ENCODE results near the gene MMEL1.
A peak's percentile ranks its signal among the peaks of the same experiment; 100 is the strongest.
"Not testable (repeated sequence)": the region's sequence is repeated elsewhere in the genome, so short reads cannot be mapped to it uniquely, and the experiment has no call there.

MMEL1 gene

DNA sequence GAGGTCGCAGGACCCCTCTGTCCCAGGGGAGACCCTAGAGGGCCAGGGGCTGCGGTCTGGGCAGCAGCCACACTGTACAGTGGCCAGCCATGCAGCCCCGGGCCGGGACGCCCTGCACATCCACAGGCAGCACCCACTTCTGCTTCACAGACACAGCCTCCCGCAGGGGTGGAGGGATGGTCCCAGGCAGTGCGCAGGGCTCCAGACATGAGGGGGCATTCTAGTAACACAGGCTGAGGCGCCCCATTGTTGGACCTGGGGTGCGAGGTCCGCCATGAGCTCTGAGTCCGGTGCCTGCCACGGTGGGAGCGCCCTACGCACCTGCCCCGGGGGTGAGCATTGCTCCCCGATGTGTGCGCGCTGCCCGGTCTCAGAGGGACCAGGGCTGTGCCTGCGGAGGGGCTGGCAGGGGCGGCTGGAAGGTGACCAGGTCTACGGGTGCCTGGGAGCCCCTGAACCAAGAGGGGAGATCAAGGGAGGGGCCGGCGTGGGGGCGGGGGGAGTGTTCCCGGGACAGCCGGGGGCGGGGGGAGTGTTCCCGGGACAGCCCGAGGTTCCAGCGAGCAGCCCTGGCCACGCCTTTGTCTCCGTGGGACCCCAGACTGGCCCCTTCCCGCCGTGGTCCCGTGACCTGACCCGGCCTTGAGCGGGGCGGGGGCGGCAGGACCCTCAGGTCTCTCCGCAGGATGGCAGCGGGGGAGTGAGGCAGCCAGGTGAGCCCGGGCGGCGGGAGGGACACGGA is 4.5 kb downstream of the MMEL1 start:
- DNase-seq, result no peak

DNA sequence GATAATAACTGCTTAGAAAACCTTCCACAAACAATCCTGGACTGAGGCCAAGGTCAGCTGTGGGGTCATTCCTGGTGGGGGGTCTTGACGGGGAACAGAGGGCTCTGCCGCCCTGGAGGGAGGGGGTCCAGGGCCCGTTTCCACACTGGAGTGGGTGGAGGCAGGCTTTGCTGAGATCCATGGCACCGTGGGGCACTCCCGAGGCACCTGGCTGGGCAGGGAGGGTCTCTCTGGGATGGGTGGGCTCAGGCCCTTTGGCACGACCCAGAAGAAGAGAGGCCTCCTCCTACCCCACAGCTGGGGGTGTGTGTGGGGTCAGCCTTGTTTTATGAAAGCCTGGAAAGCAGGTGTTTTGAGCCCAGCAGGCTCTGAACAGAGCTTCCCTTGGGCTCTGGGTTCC is 5.1 kb downstream of the MMEL1 start:
- DNase-seq, result no peak

DNA sequence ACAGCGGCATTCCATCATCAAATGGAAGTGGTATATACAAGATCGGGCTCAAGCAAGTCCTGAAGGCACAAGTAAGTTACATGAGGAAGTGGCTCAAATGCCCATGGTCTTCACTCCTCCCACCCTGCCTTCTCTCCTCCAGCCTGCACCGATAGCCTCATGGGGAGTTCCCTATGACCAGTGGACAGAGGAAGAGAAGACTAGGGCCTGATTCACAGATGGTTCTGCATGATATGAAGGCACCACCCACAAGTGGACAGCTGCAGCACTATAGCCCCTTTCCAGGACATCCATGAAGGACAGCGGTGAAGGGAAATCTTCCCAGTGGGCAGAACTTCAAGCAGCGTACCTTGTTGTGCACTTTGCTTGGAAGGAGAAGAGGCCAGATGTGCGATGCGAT is 7.1 kb downstream of the MMEL1 start:
- not testable (repeated sequence) for DNase-seq

DNA sequence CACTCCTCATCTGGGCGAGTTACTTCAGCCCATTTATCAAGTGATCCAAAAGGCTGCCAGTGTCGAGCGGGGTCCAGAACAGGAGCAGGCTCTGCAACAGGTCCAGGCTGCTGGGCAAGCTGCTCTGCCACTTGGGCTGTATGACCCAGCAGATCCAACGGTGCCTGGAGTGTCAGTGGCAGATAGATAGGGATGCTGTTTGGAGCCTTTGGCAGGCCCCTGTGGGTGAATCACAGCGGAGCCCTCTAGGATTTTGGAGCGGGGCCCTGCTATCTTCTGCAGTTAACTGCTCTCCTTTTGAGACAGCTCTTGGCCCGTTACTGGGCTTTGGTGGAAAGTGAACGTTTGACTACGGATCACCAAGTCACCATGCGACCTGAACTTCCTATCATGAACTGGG is 7.5 kb downstream of the MMEL1 start:
- no peak for DNase-seq

DNA sequence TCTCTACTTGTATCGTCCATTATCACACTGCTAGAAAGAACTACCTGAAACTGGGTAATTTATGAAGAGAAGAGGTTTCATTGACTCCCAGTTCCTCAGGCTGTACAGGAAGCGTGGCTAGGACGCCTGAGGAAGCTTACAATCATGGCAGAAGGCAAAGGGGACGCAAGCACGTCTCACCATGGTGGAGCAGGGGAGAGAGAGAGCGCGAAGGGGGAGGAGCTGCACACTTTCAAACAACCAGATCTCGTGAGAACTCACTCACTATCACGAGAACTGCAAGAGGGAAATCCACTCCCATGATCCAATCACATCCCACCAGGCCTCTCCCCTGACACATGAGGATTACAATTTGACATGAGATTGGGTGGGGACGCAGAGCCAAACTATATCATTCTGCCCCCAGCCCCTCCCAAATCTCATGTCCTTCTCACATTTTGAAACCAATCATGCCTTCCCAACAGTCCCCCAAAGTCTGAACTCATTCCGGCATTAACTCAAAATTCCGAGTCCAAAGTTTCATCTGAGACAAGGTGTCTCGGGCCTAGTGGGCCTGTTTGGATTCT is 8.0 kb downstream of the MMEL1 start:
- no peak for DNase-seq

DNA sequence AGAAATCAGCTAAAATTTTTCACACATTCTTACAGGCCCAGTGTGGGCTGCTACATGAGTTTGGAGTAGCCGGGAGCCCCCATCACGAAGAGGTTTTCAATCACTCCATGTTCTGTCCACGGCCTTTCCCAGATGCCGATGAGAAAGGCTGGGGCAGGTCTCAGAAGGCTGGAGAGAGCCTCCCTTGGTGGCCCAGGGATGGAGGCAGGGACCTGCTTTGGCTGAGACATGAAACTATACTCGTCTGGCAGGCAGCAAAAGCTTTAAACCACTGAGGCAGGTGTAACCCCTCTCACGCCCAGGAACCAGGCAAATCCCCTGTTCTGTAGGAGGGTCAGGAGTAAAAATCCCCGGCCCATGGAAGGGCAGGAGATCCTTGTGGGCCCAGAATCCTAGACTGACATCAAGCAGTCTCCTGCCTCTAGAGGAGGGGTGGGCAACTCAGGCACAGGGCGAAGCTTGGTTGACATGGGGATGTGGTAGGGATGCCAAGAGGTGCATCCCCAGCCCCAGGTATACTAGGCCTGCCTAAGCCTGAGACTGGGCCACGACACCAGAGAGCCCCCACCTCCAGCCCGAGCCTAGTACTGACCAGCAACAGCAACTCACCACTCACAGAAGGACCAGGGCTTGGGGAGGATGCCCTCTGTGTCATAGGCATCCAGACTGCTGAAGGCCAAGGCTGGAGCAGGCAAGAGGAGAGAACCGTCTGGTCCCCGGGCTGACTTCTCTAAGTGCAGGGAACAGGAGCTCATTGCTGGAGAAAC is 9.1 kb downstream of the MMEL1 start:
- no peak for DNase-seq

DNA sequence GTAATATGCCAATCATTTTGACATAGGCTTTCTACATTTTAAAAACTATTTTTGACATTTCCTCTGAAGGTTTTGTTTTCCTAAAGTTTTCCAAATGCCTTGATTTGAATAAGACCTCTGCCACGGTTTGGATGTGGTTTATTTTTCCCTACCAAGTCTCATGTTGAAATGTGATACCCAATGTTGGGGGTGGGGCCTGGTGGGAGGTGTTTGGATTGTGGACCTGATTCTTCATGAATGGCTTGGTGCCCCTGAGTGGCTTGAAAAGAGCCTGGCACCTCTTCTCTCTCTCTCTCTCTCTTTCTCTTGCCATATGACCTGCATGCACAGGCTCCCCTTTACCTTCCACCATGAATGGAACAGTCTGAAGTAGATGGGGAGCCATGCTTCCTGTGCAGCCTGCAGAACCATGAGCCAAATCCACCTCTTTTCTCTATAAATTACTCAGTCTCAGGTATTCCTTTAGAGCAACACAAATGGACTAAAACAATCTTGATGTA is 14.8 kb downstream of the MMEL1 start:
- DNase-seq, result no peak

DNA sequence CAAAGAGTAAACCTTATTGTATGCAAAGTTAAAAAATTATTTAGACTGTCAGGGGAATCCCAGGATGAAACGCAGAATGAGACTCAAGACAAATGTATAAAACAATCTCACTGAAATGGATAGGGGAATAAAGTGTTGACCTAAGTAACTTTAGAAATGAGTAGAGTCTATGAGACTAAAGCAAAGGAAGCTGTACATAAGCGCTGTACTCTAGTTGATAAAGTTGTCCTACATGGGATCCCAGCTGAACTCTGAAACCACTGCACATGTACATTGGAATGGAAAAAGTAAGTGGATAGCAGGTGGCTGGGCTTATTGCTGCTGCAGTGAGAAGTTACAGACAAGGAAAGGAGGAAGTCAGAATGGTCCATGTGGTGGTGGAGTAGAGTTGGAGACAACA is 18.7 kb downstream of the MMEL1 start:
- DNase-seq, result no peak

DNA sequence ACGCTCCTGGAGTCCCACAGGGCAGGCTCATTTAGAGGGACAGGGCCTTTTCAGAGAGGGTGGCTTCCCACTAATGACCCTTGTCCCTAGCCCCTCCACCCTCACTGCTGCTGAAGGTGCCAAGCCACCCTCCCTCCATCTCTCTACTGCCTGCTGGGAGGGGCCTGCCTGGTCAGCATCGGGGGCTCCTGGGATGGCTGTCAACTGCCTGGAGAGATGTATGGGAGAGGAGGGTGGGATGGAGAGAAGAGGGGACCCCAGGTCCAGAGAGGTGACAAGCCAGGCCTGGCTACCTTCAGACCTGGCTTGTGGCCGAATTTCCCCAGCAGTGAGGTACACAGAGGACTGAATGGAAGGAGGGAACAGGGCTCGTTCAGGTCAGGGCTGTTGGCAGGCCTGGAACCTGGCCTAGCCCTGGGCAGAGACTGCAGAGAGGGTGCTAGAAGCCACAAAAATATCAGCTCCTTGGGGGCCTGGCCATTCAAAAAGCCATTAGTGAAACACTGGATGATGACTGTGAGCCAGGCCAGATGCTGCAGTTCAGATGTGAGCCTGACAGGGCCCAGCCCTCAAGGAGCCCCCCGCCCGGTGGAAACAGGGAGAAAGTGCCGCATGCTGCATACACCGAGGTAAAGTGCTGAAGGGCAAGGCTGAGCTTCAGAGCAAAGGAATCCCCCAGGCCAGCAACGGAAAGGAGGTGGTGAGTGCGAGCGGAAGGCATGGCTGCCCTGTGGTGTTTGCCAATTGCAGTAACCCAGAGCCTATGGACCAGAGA is 20.0 kb downstream of the MMEL1 start:
- no peak for DNase-seq

DNA sequence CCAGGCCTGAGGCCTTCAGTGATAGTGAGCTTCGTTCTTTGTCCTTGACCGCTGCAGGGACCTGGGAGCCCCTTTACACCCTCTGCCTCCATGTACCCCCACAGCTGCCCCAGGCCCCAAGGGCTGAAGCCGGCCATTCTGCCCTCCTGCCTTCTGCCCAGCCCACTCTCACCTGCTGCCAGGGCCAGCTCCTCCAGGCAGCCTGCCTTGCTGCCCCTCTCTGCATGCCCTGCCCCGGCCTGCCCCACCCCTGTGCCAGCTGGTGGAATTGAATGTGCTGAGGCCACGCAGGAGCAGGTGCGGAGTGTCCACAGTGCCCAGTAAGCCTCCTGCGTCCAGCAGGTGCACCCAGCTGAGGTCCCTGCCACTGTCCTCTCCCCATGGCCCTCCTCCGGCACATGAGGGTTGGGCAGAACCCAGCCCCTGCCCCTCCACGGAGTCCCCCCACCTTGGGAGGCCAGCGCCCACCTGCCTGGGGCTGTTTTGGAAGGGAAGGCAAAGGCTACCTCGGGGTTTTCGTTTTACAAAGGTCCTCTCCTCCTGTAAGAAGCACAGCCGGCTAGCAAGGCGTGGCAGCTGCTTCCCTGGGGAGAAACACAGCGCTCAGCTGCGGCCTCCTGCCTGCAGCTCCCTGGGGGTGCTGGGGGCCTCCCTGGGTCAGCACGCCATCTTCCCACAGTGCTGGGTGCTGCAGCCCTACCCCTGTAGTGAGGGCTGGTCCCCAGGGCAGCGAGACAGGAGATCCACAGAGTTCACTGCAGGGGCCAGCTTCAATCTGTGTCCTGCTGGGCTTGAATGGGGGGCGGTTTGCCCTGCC is 21.0 kb downstream of the MMEL1 start:
- no peak for DNase-seq

DNA sequence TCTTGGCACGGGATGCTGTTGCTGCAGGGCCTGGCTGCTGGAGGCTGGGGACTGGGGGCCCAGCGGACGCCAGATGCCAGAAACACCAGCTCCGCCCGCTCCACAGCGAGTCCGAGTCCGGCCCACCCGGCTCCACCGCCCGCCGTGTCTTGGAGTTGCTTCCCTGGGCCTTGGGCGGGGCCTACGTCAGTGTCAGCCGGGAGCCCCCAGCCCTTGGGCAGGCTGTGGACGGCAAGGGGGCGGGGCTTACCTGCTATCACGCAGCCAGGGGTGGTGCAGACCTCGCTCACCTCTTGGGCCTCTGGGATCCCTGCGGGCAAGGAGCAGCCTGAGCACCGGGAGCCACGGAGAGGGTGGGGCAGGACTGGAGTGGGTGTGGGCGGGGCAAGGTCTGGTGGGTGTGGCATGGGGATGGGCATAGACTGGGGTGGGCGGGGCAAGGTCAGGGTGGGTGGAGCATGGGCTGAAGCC is 21.8 kb downstream of the MMEL1 start:
- DNase-seq, result peak; percentile 5 to 19

DNA sequence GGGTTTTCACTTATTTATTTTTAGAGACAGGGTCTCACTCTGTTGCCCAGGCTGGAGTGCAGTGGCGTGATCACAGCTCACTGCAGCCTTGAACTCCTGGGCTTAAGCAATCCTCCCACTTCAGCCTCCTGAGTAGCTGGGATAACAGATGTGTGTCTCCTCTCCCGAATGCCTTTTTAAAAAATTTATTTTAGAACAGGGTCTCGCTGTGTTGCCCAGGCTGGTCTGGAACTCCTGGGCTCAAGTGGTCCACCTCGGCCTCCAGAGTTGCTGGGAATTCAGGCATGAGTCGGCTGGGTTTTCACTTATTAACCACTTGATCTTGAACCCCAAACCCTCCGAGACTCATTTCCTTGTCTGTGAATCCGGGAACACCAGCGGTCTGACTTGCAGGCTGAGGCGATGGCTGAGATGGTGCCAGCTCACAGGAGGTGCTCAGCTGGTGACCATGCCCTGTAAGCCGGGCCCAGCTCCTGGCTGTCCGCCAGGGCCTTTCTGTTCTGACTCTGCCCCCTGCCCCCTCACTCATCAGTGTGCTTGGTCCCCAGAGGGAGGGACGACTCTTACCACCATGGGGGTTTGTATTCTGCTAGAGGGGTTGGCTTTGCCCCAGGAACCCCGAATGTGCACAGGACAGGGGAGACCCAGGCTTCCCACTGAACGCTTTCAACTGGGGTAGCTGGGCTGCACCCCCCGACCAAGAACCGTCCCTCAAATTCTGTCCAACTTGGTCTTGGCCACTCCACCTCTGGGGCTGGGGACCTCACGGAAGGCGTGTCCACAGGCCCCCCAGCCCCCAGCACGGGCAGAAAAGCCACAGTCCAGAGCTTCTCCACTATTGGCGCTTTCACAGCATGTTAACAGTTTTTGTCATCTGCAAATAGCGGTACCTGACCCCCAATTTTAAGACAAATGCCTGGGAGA is 22.5 kb downstream of the MMEL1 start:
- DNase-seq, result no peak

DNA sequence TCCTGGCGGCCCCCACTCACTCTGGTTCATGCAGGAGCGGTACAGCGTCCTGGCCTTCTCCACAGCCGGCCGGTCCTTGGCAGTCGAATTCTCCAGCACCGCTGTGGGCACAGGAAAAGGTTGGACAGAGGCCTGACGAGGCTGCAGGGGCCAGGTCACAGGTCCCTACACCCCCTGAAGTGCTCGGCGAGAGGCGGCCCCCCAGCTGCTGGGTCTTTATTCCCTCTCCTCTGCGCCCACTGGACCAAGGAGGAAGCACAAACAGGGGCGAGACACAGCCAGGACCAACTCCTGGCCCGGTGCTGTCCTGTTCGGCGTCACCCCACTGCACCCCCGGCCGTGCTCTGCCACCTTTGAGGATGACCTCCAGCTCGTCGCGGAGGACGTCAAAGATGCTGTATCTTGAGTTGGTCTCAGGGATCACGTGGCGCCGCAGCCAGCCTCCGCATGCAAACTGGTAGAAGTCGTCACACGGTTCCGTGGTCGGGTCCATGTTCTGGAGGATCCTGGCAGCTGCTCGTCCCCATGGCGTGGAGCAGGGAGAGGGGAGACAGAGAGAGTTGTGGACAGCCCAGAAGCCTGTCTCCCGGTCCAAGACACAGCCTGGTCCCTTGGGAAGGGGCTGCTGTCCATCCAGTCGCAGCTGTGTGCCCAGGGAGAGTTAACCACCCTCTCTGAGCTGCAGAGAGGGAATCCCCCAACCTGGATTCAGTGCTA is 23.3 kb downstream of the MMEL1 start:
- no peak for DNase-seq

DNA sequence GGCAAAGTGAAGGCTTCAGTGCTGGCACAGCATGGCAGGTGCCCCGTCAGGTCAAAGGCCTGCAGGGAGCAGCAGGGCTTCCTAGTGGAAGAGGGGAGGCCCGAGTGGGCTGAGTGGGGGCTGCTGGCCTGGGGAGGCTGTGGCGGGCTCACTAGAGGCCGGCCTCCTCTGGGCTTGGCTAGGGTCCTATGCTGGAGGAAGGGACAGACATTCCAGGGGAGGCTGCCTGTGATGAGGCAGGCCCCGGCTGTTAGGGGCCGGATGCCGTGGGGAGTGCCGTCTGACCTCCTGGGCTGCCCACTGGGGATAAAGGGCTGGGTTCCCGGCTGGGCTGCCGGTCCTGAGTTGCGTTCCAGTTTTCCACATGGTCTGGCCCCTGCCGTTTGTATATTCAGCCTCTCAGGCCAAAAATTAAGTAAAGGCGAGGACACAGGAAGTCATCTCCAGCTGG is 25.1 kb downstream of the MMEL1 start:
- DNase-seq, result no peak

DNA sequence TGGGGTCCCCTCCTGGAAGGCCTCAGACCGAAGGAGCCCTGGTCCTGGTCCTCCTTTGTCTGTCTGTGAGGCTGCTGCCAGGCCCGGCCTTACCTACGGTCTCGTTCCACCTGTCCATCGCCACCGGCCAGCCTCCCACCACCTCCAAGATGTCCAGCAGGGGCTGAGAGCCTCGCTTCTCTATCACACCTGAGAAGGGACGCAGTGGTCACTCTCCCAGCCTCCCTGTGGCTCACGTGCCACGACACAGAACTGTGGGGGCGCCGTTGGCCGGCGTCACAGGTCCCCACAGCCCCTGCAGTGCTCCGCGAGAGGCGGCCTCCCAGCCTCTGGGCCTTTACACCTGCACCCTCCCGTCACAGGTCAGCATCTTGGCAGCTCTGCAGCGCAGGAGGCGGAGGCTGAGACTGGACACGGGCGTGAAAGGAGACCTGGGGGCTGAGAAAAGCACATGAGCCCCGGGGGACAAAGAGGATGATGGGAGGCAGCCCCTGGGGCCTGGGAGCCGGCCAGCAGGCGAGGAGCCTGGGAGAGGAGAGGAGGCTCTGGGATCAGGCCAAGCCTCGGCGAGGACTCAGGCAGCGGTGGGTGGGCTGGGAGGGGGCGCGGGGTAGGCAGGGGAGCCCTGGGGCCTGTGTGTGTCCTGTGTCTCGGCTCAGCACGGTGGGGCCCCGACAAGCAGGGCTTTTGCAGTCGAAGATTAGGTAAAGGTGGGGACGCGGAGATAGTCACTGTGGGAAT is 25.8 kb downstream of the MMEL1 start:
- no peak for DNase-seq

DNA sequence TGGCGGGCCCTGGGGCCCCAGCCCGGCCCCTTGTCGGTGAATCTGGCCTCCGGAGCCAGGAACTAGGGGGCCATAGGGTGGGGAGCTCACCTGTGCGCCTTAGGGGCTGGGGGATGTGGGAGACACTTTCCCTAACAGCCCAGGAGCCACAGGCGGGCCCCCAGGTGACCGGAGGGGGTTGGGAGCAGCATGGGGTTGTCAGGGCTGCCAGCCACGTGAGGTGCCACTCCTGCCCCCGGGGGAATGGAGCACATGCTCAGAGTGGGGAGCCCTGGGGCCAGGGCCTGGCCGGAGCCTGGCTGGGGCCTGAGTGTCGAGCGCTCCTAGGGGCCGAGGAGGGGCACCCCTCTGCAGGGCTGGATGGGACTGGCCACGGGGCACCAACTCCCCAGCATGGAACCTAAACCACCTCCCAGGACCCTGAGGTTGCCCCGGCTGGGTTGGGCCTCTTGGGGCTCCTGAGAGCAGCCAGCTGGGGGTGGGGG is 26.4 kb downstream of the MMEL1 start:
- no peak for DNase-seq

DNA sequence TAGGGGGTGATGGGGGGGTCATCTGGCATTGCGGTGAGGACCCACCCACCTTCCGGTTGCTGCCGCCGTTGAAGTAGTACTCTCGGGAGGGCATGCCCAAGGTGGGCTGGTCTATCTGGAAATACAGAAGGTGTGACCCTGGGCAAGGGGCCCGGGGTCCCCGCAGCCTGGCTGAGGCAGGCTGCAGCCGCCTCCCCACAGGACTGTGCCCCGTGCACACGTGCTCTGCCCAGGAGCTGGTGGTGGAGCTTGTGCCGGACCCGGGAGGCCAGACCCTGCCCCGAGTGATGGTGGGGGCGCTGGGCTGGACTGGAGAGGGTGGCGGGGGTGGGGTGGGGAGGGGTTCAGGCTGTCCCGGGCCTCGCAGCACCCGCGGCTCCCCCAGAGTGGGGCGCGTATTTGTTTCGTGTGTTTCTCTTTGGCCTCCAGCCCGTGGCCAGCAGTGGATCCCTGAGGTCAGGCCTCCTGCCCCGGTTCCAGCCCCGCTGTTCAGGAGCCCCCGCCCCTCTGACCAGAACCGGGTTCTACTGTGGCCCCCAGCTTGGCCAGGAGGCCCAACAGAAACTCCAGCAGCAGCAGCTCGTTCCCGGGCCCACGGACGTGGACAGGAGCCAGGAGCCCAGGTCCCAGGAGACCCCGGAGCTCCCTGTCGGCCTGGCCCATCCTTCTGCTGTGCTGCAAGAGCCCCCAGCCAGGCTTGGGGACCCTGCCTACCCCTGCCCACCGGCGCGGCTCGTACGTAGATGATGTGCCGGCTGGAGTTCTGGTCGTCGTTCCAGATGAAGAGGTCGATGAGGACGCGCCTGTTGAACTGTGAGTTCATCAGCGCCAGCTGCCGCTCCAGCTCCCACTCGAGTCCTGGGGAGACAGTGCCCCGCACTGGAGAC is 27.1 kb downstream of the MMEL1 start:
- no peak for DNase-seq

DNA sequence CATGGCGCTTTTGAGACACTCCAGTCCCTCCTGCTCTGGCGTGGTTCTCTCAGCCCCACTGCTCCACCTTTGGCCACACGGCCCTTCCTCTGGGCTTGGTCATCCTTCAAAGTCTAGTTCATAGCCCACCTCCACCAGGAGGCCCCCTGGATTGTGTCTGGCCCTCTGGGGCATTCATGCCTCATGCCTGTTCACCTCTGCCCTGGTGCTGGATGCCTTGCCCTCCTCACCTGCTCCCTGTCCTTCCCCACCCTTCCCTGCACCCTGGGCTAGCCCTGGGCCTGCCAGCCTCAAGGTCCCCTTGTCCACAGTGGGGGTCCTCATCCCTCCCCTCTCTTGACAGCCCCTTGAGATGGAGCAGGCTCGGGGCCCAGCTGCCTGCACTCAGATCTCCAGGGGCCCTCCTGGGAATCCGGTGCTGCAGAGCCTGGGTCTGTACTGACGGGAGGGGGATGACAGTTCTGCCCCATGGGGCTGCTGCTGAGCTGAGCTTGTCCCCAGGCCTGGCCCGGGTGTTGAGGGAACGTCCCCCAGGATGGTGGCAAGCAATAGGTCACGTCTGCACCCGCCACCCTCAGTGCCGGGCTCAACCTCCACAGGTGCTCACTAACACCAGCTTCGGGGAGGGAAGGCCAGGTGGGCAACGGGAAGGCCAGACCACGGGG is 27.8 kb downstream of the MMEL1 start:
- DNase-seq, result no peak
